Heart right ventricle (tissue), 16 donors: ENCODE data around the gene PTCRA. TPM values are rescaled to one million over a fixed set of nuclear protein-coding genes. Genes with fewer than 3 reads are reported as not detected.

Experiments used
- ATAC-seq, 8 donors: fragments of 200-7000 bp; cut with Tn5 transposase; one replicate each; pipeline ENCODE4 v1.9.1; 2020; ENCODE audit warnings: mild to moderate bottlenecking in 8 of 8, moderate library complexity in 8 of 8, moderate number of reproducible peaks in 1 of 8
- DNase-seq, 2 donors: peaks; one replicate each; pipeline ENCODE4 v3.0.0-alpha.2; 2020
- H3K27ac ChIP-seq, 10 donors: fragments of 200-600 bp; sonication (generic) in 2 of 10; one replicate each; pipeline versions ENCODE4 v1.5.0 to v1.8.0; 2020 to 2022; ENCODE audit warnings: mild to moderate bottlenecking in 3 of 10
- H3K27me3 ChIP-seq, 7 donors: fragments of 200-600 bp; one replicate each; pipeline ENCODE4 v1.8.0; 2021 to 2022; ENCODE audit warnings: mild to moderate bottlenecking in 2 of 7
- H3K36me3 ChIP-seq, 9 donors: fragments of 200-600 bp; sonication (generic) in 1 of 9; one replicate each; pipeline versions ENCODE4 v1.5.0 to v1.8.0; 2020 to 2022; ENCODE audit warnings: mild to moderate bottlenecking in 2 of 9
- H3K4me1 ChIP-seq, 9 donors: fragments of 200-600 bp; sonication (generic) in 1 of 9; one replicate each; pipeline versions ENCODE4 v1.5.0 to v1.8.0; 2020 to 2022; ENCODE audit warnings: mild to moderate bottlenecking in 4 of 9
- H3K4me3 ChIP-seq, 10 donors: fragments of 200-600 bp; sonication (generic) in 2 of 10; one replicate each; pipeline versions ENCODE4 v1.5.0 to v1.8.0; 2020 to 2022; ENCODE audit warnings: mild to moderate bottlenecking in 7 of 10, moderate library complexity in 2 of 10
- H3K9me3 ChIP-seq, 11 donors: fragments of 200-600 bp in 10 of 11; sonication (generic) in 2 of 11; one replicate each; pipeline versions ENCODE4 v1.5.0 to v1.8.0; 2013 to 2022; ENCODE audit warnings: mild to moderate bottlenecking in 2 of 11, control low read depth in 1 of 11, moderate library complexity in 1 of 11
- CTCF ChIP-seq, 9 donors: fragments of 200-600 bp; sonication (generic) in 2 of 9; IDR thresholded peaks; one replicate each; pipeline versions ENCODE4 v1.5.0 to v1.8.0; 2021 to 2022; ENCODE audit warnings: antibody characterized with exemption in 9 of 9, mild to moderate bottlenecking in 5 of 9, moderate library complexity in 1 of 9
- WGBS, 2 donors: extraction: QIAGEN DNeasy Blood & Tissue Kit; methylation state at CpG; one replicate each; pipeline ENCODE4 v1.1.7; 2013; ENCODE audit warnings: inconsistent platforms in 1 of 2; 5-methylcytosine and 5-hydroxymethylcytosine counted together
- intact Hi-C, 10 donors: fragments of 100-400 bp; cut with DNase I; formaldehyde crosslinking; loops; one replicate each; pipeline versions ENCODE4 v1.11.1 to v1.14.2; 2022
- polyA plus RNA-seq, 2 donors: library from polyadenylated mRNA; stranded (reverse); fragments of 200-250 nt; gene quantifications; one replicate each; pipeline ENCODE4 v1.2.3, GENCODE V29; 2013
- total RNA-seq, 10 donors: library from RNA; stranded (reverse); fragmentation: NEBNext Ultra II Directional in 3 of 10; extraction: Animal tissue kit (Norgen Biotek cat#: 25700) in 3 of 10; gene quantifications; one replicate each; pipeline versions ENCODE4 v1.2.1 to v1.2.4, GENCODE V29; 2021 to 2023
- donor health status: Arrhythmogenic right ventricular cardiomyopathy.
- donor health status: ischemic (EF 13 %, LVEDD 7.1; RV severe dilation, severe dysfunction).
- donor health status: healthy with polysubstance abuse.
- donor health status: DM: no; HTN: yes; CAD: no.
- donor health status: DM: no; HTN: no; CAD: no.
- donor health status: ischemic (EF 25% LVEDD 6.9; RV normal size, moderate dysfunction).
- donor health status: ischemic (EF 25% LVEDD 5.7; RV mildly dilated, moderate dysfunction).
- donor health status: healthy.
- donor health status: DM: yes; HTN: yes; CAD: no.
- donor health status: Ischemic cardiomyopathy.
- donor health status: ischemic (EF 35%, LVEDD 5.7; RV mildly dilated, moderate dysfunction).
- donor health status: nonischemic (EF 11% LVEDD 7.7; RV severe dilation, severe dysfunction).
- donor health status: DM: yes; HTN: yes; CAD: no.
- donor health status: PGD.
- donor health status: ischemic (EF 29% LVEDD 5.4; RV normal size, mild dysfunction).
- donor health status: nonischemic (EF 23%, LVEDD 6.1; RV moderate dilation, normal function).

PTCRA gene
- total and polyA plus RNA-seq, 12 donors, result 0.09 TPM; not detected in 11

GRCh38 chr6:42962096-42962495 lies 46.2 kb downstream of the PTCRA start:
- peaks cover 0 to 52% (median 15%) of the 10 kb centered on the region in 9 donors for H3K36me3 ChIP-seq
- H3K4me1 ChIP-seq, result peaks cover 0 to 18% (median 16%) of the 10 kb centered on the region in 9 donors
- 90 to 92% methylated on average over 12 of the region's 12 CpGs for WGBS, 2 donors
- no peak overlapping the region for H3K4me3 ChIP-seq
- no peak for TF ChIP-seq CTCF (IDR thresholded peaks at IDR 0.05)
- H3K27ac ChIP-seq, result no peak overlapping the region
- DNase-seq (no peak), ATAC-seq (no peak)
- no peaks in the 10 kb centered on the region for H3K9me3 ChIP-seq
- H3K27me3 ChIP-seq, result peaks cover 0 to 16% (median 0%) of the 10 kb centered on the region in 7 donors
- intact Hi-C loops, result no loop called here

- no peaks in the 10 kb centered on the region for H3K9me3 ChIP-seq
- H3K36me3 ChIP-seq, result peaks cover 0 to 57% (median 18%) of the 10 kb centered on the region in 9 donors
These were observed 46.8 kb downstream of the PTCRA start for GRCh38 chr6:42962502-42963178.

GRCh38 chr6:42963179-42963854 lies 47.5 kb downstream of the PTCRA start:
- peaks cover 0 to 16% (median 0%) of the 10 kb centered on the region in 7 donors for H3K27me3 ChIP-seq
- no peak for DNase-seq

More at GRCh38 chr6:42962502-42963178, 46.8 kb downstream of the PTCRA start:
- intact Hi-C loops, result no loop called here
- DNase-seq (no peak), ATAC-seq (no peak)
- WGBS, 2 donors, result 91 to 94% methylated on average over 12 to 13 of the region's 13 CpGs
- TF ChIP-seq CTCF (IDR thresholded peaks at IDR 0.05), result no peak
- Histone ChIP-seq H3K4me1 (peaks cover 0 to 18% (median 16%) of the 10 kb centered on the region in 9 donors), H3K4me3 (no peak overlapping the region), H3K27me3 (peaks cover 0 to 16% (median 0%) of the 10 kb centered on the region in 7 donors), H3K27ac (no peak overlapping the region)

More at GRCh38 chr6:42963179-42963854, 47.5 kb downstream of the PTCRA start:
- 86 to 89% methylated on average over 12 of the region's 12 CpGs for WGBS, 2 donors
- peaks cover 0 to 18% (median 16%) of the 10 kb centered on the region in 9 donors for H3K4me1 ChIP-seq
- no peak for TF ChIP-seq CTCF (IDR thresholded peaks at IDR 0.05)
- peaks cover 0 to 64% (median 22%) of the 10 kb centered on the region in 9 donors for H3K36me3 ChIP-seq
- H3K9me3 ChIP-seq, result no peaks in the 10 kb centered on the region
- intact Hi-C loops, result no loop called here
- ATAC-seq, result no peak
- no peak overlapping the region for H3K4me3 ChIP-seq
- no peak overlapping the region for H3K27ac ChIP-seq
